A673 (cell line): ENCODE measurements around the gene SFMBT2. TPM values are rescaled to one million over a fixed set of nuclear protein-coding genes. Genes with fewer than 3 reads are reported as not detected.
"Not testable (repeated sequence)": the region's sequence is repeated elsewhere in the genome, so short reads cannot be mapped to it uniquely, and the experiment has no call there.

Source experiments
- BruUV-seq: library from RNA; stranded (reverse); fragments of 400-500 nt; replicated peaks from 2 replicates; lab custom pipeline; 2021; lab: Mats Ljungman, UMichigan
- CTCF ChIA-PET: fragments of 300-600 bp; sonication (Branson Sonifier 250); formaldehyde crosslinking; loops from one replicate; lab custom pipeline; 2022; ENCODE audit warnings: antibody characterized with exemption; lab: Charles Lee
- POLR2A ChIA-PET: fragments of 300-600 bp; sonication (Branson Sonifier 250); formaldehyde crosslinking; loops from one replicate; lab custom pipeline; 2022; ENCODE audit warnings: antibody characterized with exemption; ENCODE audit not compliant: low non-redundant PET; lab: Charles Lee
- DNase-seq: peaks from one replicate; pipeline ENCODE4 v3.0.0-alpha.2; 2015; ENCODE audit warnings: low spot score
- H3K27ac ChIP-seq: fragments of 200-600 bp; sonication (generic); 2 replicates; pipeline ENCODE4 v1.5.1; 2016; ENCODE audit warnings: mixed run types, low read depth, mild to moderate bottlenecking, mixed read lengths, antibody characterized with exemption, low read length; ENCODE audit not compliant: poor library complexity, severe bottlenecking
- H3K27me3 ChIP-seq: fragments of 200-600 bp; sonication (generic); replicated peaks from 2 replicates; pipeline ENCODE4 v1.6.1; 2017; ENCODE audit warnings: mixed run types, low read depth, mild to moderate bottlenecking, mixed read lengths, antibody characterized with exemption, low read length; ENCODE audit not compliant: insufficient read depth, poor library complexity
- H3K36me3 ChIP-seq: fragments of 200-600 bp; sonication (generic); 2 replicates; pipeline ENCODE4 v1.6.1; 2016; ENCODE audit warnings: mixed run types, mild to moderate bottlenecking, mixed read lengths, antibody characterized with exemption, low read length; ENCODE audit not compliant: insufficient read depth, poor library complexity, severe bottlenecking
- H3K4me1 ChIP-seq: fragments of 200-600 bp; sonication (generic); 2 replicates; pipeline ENCODE4 v1.6.1; 2017; ENCODE audit warnings: mixed run types, mild to moderate bottlenecking, mixed read lengths, antibody characterized with exemption, low read length; ENCODE audit not compliant: insufficient read depth, poor library complexity, severe bottlenecking
- H3K4me3 ChIP-seq: fragments of 200-600 bp; sonication (generic); 2 replicates; pipeline ENCODE4 v1.5.1; 2016; ENCODE audit warnings: low read depth, mixed run types, mild to moderate bottlenecking, mixed read lengths, low read length; ENCODE audit not compliant: poor library complexity, severe bottlenecking
- H3K9me3 ChIP-seq: fragments of 200-600 bp; sonication (generic); 2 replicates; pipeline ENCODE4 v1.6.1; 2016; ENCODE audit warnings: mixed run types, low read depth, mild to moderate bottlenecking, mixed read lengths, antibody characterized with exemption, low read length; ENCODE audit not compliant: poor library complexity, severe bottlenecking
- EZH2 ChIP-seq: fragments of 200-600 bp; sonication (generic); IDR thresholded peaks from 2 replicates; pipeline ENCODE4 v1.6.1; 2017; ENCODE audit warnings: borderline replicate concordance, low read depth, mild to moderate bottlenecking, mixed read lengths, antibody characterized with exemption, low read length; ENCODE audit not compliant: poor library complexity, severe bottlenecking
- intact Hi-C: fragments of 100-400 bp; cut with micrococcal nuclease; formaldehyde crosslinking; loops from one replicate; pipeline ENCODE4 v1.10.0; 2022; ENCODE audit not compliant: unreplicated experiment
- total RNA-seq: library from RNA; stranded (reverse); gene quantifications from 2 replicates; pipeline ENCODE4 v1.2.3, GENCODE V29; 2021
- TF ChIP-seq, protein P1 (sequence below): fragments of 300-800, 200-600 bp; sonication (generic); conservative IDR thresholded peaks from 2 replicates; pipeline ENCODE4 v1.5.1; 2017; ENCODE audit warnings: low read depth, mild to moderate bottlenecking, antibody characterized with exemption, low read length, moderate library complexity, mixed read lengths

Gene SFMBT2
- total RNA-seq, 1 experiment from 2014 or later: 8.2 TPM

DNA sequence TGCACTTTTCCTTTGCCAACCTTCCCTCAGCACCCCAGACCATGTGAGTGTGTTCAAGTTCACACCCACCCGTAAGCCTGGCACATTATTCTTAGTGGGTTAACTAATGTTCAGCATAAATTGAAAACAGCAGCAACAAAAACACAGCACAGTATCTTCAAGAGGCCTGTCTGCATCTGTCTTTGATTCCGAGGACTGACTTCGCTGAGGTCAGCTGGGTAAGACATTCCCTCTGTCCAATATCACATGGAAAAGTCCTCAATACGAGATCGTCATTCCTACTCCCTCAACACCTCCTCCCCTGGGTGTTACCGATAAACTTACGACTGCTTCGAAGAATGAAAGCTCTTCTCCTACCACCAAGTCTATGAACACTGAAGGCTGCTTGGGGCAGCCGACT lies 218.8 kb downstream of the SFMBT2 start:
- no peak for DNase-seq
- ChIA-PET POLR2A (interaction anchor here (0.7 kb wide), 1 partner anchor 462 kb away, joined by 3 read pairs; no protein-coding TSS in a partner anchor), CTCF (no interaction called here)
- TF ChIP-seq EZH2: no peak
- TF ChIP-seq, protein P1, sequence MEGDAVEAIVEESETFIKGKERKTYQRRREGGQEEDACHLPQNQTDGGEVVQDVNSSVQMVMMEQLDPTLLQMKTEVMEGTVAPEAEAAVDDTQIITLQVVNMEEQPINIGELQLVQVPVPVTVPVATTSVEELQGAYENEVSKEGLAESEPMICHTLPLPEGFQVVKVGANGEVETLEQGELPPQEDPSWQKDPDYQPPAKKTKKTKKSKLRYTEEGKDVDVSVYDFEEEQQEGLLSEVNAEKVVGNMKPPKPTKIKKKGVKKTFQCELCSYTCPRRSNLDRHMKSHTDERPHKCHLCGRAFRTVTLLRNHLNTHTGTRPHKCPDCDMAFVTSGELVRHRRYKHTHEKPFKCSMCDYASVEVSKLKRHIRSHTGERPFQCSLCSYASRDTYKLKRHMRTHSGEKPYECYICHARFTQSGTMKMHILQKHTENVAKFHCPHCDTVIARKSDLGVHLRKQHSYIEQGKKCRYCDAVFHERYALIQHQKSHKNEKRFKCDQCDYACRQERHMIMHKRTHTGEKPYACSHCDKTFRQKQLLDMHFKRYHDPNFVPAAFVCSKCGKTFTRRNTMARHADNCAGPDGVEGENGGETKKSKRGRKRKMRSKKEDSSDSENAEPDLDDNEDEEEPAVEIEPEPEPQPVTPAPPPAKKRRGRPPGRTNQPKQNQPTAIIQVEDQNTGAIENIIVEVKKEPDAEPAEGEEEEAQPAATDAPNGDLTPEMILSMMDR: no peak
- no peaks in the 10 kb centered on the region for H3K36me3 ChIP-seq
- no TSS peak for BruUV-seq
- H3K4me1 ChIP-seq: no peaks in the 10 kb centered on the region
- no peak overlapping the region for H3K4me3 ChIP-seq
- H3K27me3 ChIP-seq: peaks cover 20% of the 10 kb centered on the region
- intact Hi-C loops: no loop called here
- H3K27ac ChIP-seq: no peak overlapping the region
- H3K9me3 ChIP-seq: no peaks in the 10 kb centered on the region

DNA sequence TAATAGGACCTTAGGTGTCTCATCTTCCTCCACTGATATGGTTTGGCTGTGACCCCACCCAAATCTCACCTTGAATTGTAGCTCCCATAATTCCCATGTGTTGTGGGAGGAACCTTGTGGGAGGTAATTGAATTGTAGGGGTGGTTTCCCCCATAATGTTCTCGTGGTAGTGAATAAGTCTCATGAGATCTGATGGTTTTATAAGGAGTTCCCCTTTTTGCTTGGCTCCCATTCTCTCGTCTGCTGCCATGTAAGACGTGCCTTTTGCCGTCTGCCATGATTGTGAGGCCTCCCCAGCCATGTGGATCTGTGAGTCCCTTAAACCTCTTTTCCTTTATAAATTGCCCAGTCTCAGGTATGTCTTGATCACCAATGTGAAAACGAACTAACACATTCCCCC lies 220.1 kb downstream of the SFMBT2 start:
- intact Hi-C loops, H3K27ac ChIP-seq, H3K9me3 ChIP-seq, BruUV-seq, CTCF ChIA-PET, H3K4me1 ChIP-seq, H3K36me3 ChIP-seq, DNase-seq, H3K4me3 ChIP-seq, POLR2A ChIA-PET: not testable (repeated sequence)
- peaks cover 20% of the 10 kb centered on the region for H3K27me3 ChIP-seq

DNA sequence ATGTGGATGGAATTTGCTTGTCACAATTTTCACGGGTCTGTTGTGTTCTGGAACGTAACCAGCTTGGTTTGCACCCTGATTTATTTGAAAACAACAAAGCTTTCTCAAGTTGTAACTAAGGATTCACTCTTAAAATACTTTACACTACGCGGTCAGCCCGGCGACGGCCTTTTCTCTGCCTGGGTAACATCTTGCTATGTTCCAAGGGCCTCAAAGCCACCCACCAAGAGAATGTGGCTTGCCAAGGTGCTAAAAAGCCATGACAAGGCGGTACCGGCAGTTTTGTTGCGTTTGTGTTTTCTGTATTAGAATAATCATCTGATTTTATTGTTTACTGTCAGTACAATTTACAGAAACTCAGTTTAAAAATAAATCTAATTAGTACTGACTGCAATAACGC lies 220.9 kb downstream of the SFMBT2 start:
- intact Hi-C loops: no loop called here
- BruUV-seq: no TSS peak
- DNase-seq: no peak
- CTCF ChIA-PET: interaction anchor here (0.7 kb wide), 1 partner anchor 254 kb away, joined by 4 read pairs; no protein-coding TSS in a partner anchor
- POLR2A ChIA-PET: no interaction called here
- H3K4me3 ChIP-seq: no peak overlapping the region
- H3K4me1 ChIP-seq: no peaks in the 10 kb centered on the region
- H3K9me3 ChIP-seq: no peaks in the 10 kb centered on the region
- H3K36me3 ChIP-seq: no peaks in the 10 kb centered on the region
- peaks cover 27% of the 10 kb centered on the region for H3K27me3 ChIP-seq
- TF ChIP-seq EZH2: no peak
- TF ChIP-seq, protein P1: no peak
- H3K27ac ChIP-seq: no peak overlapping the region

DNA sequence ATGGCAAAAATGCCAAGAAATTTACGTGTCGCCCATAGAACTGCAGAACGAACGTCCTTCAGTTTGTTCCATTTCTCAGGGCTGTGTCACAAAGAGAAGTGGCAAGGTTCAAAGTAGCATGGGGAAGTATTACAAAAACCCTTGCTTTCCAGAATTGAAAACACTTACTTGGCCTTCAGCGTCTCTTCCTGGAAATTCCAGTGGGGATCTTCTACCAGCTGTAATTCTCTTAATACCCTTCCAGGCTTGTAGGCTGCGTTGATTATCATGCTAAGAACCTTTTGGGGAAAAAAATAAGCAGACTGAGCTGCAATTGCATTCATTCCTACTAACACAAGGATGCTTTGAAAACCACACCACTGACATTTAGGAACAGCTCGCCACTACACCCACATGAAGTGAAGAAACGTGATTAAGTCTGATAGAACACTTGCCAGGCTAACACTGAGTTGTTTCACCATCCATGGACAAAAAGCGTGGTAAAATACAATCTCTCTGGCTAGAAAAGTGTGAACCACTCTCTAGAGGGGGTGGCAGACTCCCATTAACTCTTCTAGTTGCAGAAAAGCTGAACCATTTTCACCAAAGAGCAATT lies 222.3 kb downstream of the SFMBT2 start:
- TF ChIP-seq, protein P1: no peak
- TF ChIP-seq EZH2: no peak
- DNase-seq: no peak
- BruUV-seq: no TSS peak
- H3K4me1 ChIP-seq: no peaks in the 10 kb centered on the region
- H3K4me3 ChIP-seq: no peak overlapping the region
- CTCF ChIA-PET: no interaction called here
- no peak overlapping the region for H3K27ac ChIP-seq
- no peaks in the 10 kb centered on the region for H3K9me3 ChIP-seq
- intact Hi-C loops: no loop called here
- peaks cover 26% of the 10 kb centered on the region for H3K27me3 ChIP-seq
- POLR2A ChIA-PET: no interaction called here
- no peaks in the 10 kb centered on the region for H3K36me3 ChIP-seq
